WTC11 (cell line): ENCODE measurements around the gene SETDB1. TPM values are rescaled to one million over a fixed set of nuclear protein-coding genes. Genes with fewer than 3 reads are reported as not detected.
A peak's percentile ranks its signal among the peaks of the same experiment; 100 is the strongest.

Experiments
- ATAC-seq: fragments of 200-7000 bp; cut with Tn5 transposase; 2 replicates; pipeline ENCODE4 v1.10.0; 2021; ENCODE audit warnings: mild to moderate bottlenecking, moderate library complexity
- CTCF ChIA-PET: fragments of 300-600 bp; sonication (Branson Sonifier 250); formaldehyde crosslinking; loops from one replicate; lab custom pipeline; 2021; ENCODE audit warnings: antibody characterized with exemption; lab: Charles Lee
- POLR2A ChIA-PET: fragments of 350-600 bp; sonication (Branson Sonifier 250); formaldehyde crosslinking; loops from one replicate; lab custom pipeline; 2021; ENCODE audit warnings: antibody characterized with exemption; lab: Charles Lee
- DNase-seq: peaks from one replicate; pipeline ENCODE4 v3.0.0; 2021; ENCODE audit warnings: low spot score
- H3K27ac Mint-ChIP-seq: 2 replicates; pipeline ENCODE4 v1.8.0; 2021; ENCODE audit warnings: mixed read lengths
- H3K27me3 Mint-ChIP-seq: 2 replicates; pipeline ENCODE4 v1.8.0; 2021; ENCODE audit warnings: low read depth, mild to moderate bottlenecking, moderate library complexity, mixed read lengths
- H3K36me3 Mint-ChIP-seq: 2 replicates; pipeline ENCODE4 v1.8.0; 2021; ENCODE audit warnings: mixed read lengths
- H3K4me1 Mint-ChIP-seq: 2 replicates; pipeline ENCODE4 v1.8.0; 2022; ENCODE audit warnings: mixed read lengths
- H3K4me3 Mint-ChIP-seq: 2 replicates; pipeline ENCODE4 v1.8.0; 2021; ENCODE audit warnings: mild to moderate bottlenecking, moderate library complexity, mixed read lengths
- H3K9me3 Mint-ChIP-seq: 2 replicates; pipeline ENCODE4 v1.8.0; 2021; ENCODE audit warnings: mixed read lengths
- CREM ChIP-seq: sonication (generic); formaldehyde crosslinking; IDR thresholded peaks from 2 replicates; pipeline ENCODE4 v1.8.1; 2022; ENCODE audit warnings: mild to moderate bottlenecking, missing genetic modification reagents, moderate library complexity
- ELF4 ChIP-seq: sonication (generic); formaldehyde crosslinking; IDR thresholded peaks from 2 replicates; pipeline ENCODE4 v1.8.1; 2022; ENCODE audit warnings: low read depth, mild to moderate bottlenecking, moderate library complexity, missing genetic modification reagents
- EMX1 ChIP-seq: fragments of 250-450 bp; sonication (Bioruptor Pico); IDR thresholded peaks from 2 replicates; pipeline ENCODE4 v1.8.0; 2021; ENCODE audit warnings: mild to moderate bottlenecking
- ESRRA ChIP-seq: sonication (generic); formaldehyde crosslinking; IDR thresholded peaks from 2 replicates; pipeline ENCODE4 v1.8.1; 2022; ENCODE audit warnings: mild to moderate bottlenecking, missing genetic modification reagents, borderline replicate concordance
- FOXJ3 ChIP-seq: sonication (generic); formaldehyde crosslinking; IDR thresholded peaks from 2 replicates; pipeline ENCODE4 v1.9.0; 2021; ENCODE audit warnings: missing genetic modification reagents, mild to moderate bottlenecking, borderline replicate concordance
- HMGA2 ChIP-seq: fragments of 250-450 bp; sonication (Bioruptor Pico); IDR thresholded peaks from 2 replicates; pipeline ENCODE4 v1.4.0; 2021; ENCODE audit warnings: mild to moderate bottlenecking, moderate library complexity
- JAZF1 ChIP-seq: fragments of 250-450 bp; sonication (Bioruptor Pico); IDR thresholded peaks from 2 replicates; pipeline ENCODE4 v1.9.0; 2021; ENCODE audit warnings: moderate library complexity, mild to moderate bottlenecking, inconsistent platforms
- KAT7 ChIP-seq: sonication (generic); formaldehyde crosslinking; IDR thresholded peaks from 2 replicates; pipeline ENCODE4 v1.8.1; 2023; ENCODE audit warnings: missing genetic modification reagents, mild to moderate bottlenecking, borderline replicate concordance
- MYBL2 ChIP-seq: sonication (generic); formaldehyde crosslinking; IDR thresholded peaks from 2 replicates; pipeline ENCODE4 v1.8.1; 2023; ENCODE audit warnings: mild to moderate bottlenecking, moderate library complexity, missing genetic modification reagents
- NFYB ChIP-seq: sonication (generic); formaldehyde crosslinking; conservative IDR thresholded peaks from 2 replicates; pipeline ENCODE4 v1.8.0; 2022; ENCODE audit warnings: low read depth, missing genetic modification reagents
- NR1H2 ChIP-seq: sonication (generic); formaldehyde crosslinking; IDR thresholded peaks from 2 replicates; pipeline ENCODE4 v1.9.0; 2021; ENCODE audit warnings: mild to moderate bottlenecking, moderate library complexity, missing genetic modification reagents
- OVOL2 ChIP-seq: fragments of 250-450 bp; sonication (Bioruptor Pico); IDR thresholded peaks from 2 replicates; pipeline ENCODE4 v1.9.0; 2021; ENCODE audit warnings: mild to moderate bottlenecking, borderline replicate concordance
- ZBTB21 ChIP-seq: sonication (generic); formaldehyde crosslinking; IDR thresholded peaks from 2 replicates; pipeline ENCODE4 v1.8.1; 2023; ENCODE audit warnings: mild to moderate bottlenecking, missing genetic modification reagents, borderline replicate concordance
- ZNF121 ChIP-seq: sonication (generic); formaldehyde crosslinking; IDR thresholded peaks from 2 replicates; pipeline ENCODE4 v1.8.0; 2023; ENCODE audit warnings: missing genetic modification reagents
- ZNF232 ChIP-seq: sonication (generic); formaldehyde crosslinking; IDR thresholded peaks from 2 replicates; pipeline ENCODE4 v1.8.0; 2022; ENCODE audit warnings: mild to moderate bottlenecking, missing genetic modification reagents
- ZNF263 ChIP-seq: sonication (generic); formaldehyde crosslinking; IDR thresholded peaks from 2 replicates; pipeline ENCODE4 v1.8.1; 2022; ENCODE audit warnings: low read depth, mild to moderate bottlenecking, moderate library complexity, missing genetic modification reagents
- total RNA-seq: library from RNA; stranded (reverse); gene quantifications from 3 replicates; pipeline ENCODE4 v1.2.3, GENCODE V29; 2021
- TF ChIP-seq, protein P1 (sequence below): sonication (generic); formaldehyde crosslinking; IDR thresholded peaks from 2 replicates; pipeline ENCODE4 v1.8.1; 2023; ENCODE audit warnings: mild to moderate bottlenecking, missing genetic modification reagents
- TF ChIP-seq, protein P2 (sequence below): sonication (generic); formaldehyde crosslinking; IDR thresholded peaks from 2 replicates; pipeline ENCODE4 v1.8.1; 2022; ENCODE audit warnings: mild to moderate bottlenecking, missing genetic modification reagents, moderate library complexity, borderline replicate concordance
- TF ChIP-seq, protein P3 (sequence below): sonication (generic); formaldehyde crosslinking; IDR thresholded peaks from 2 replicates; pipeline ENCODE4 v1.8.0; 2023; ENCODE audit warnings: missing genetic modification reagents
- TF ChIP-seq, protein P4 (sequence below): sonication (generic); formaldehyde crosslinking; IDR thresholded peaks from 2 replicates; pipeline ENCODE4 v1.8.0; 2022; ENCODE audit warnings: mild to moderate bottlenecking, missing genetic modification reagents
- TF ChIP-seq, protein P5 (sequence below): sonication (generic); formaldehyde crosslinking; IDR thresholded peaks from 2 replicates; pipeline ENCODE4 v1.8.0; 2023; ENCODE audit warnings: mild to moderate bottlenecking, missing genetic modification reagents
- TF ChIP-seq, protein P6 (sequence below): fragments of 200-600 bp; IDR thresholded peaks from 2 replicates; pipeline ENCODE4 v1.8.0; 2022; ENCODE audit warnings: antibody characterized with exemption
- TF ChIP-seq, protein P7 (sequence below): fragments of 250-450 bp; sonication (Bioruptor Pico); conservative IDR thresholded peaks from 2 replicates; pipeline ENCODE4 v1.9.0; 2021; ENCODE audit warnings: mild to moderate bottlenecking

SETDB1 gene
- total RNA-seq, 1 experiment from 2014 or later, result 53.1 TPM

DNA sequence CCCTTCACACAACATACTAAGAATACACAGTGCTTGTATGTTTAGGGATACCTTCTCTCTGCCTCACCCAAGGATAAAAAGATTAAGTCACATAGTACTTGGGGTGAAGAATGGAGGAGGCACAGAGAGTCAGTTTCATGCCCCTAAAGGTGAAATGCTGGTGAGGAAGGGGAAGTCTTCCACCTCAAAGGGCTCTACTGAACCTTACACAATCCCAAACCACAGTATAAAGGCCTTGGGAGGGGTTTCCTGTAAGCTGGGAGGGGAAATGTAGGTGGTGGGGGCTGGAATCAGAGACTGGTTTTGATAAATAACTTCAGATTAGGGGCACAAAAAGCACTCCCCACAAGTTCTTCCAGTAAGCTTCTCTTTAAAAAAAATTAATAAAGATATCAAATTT, 77.0 kb downstream of the SETDB1 start:
- Mint-ChIP-seq H3K4me3 (no peak overlapping the region), H3K27ac (no peak overlapping the region), H3K36me3 (no peaks in the 10 kb centered on the region), H3K27me3 (no peaks in the 10 kb centered on the region)
- CTCF ChIA-PET, result interaction anchor here (4.4 kb wide), 1 partner anchor 7 kb away, joined by 74 read pairs; no protein-coding TSS in a partner anchor
- TF ChIP-seq KAT7 (CRISPR knock-in tag) (no peak), EMX1 (CRISPR knock-in tag) (no peak), ZNF263 (CRISPR knock-in tag) (no peak), NFYB (CRISPR knock-in tag) (no peak), HMGA2 (CRISPR knock-in tag) (no peak), ZNF232 (CRISPR knock-in tag) (no peak), OVOL2 (CRISPR knock-in tag) (no peak), JAZF1 (no peak), ELF4 (CRISPR knock-in tag) (no peak), FOXJ3 (CRISPR knock-in tag) (no peak)
- TF ChIP-seq, protein P1, sequence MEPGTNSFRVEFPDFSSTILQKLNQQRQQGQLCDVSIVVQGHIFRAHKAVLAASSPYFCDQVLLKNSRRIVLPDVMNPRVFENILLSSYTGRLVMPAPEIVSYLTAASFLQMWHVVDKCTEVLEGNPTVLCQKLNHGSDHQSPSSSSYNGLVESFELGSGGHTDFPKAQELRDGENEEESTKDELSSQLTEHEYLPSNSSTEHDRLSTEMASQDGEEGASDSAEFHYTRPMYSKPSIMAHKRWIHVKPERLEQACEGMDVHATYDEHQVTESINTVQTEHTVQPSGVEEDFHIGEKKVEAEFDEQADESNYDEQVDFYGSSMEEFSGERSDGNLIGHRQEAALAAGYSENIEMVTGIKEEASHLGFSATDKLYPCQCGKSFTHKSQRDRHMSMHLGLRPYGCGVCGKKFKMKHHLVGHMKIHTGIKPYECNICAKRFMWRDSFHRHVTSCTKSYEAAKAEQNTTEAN (CRISPR knock-in tag), result no peak
- TF ChIP-seq, protein P2, sequence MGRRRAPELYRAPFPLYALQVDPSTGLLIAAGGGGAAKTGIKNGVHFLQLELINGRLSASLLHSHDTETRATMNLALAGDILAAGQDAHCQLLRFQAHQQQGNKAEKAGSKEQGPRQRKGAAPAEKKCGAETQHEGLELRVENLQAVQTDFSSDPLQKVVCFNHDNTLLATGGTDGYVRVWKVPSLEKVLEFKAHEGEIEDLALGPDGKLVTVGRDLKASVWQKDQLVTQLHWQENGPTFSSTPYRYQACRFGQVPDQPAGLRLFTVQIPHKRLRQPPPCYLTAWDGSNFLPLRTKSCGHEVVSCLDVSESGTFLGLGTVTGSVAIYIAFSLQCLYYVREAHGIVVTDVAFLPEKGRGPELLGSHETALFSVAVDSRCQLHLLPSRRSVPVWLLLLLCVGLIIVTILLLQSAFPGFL (CRISPR knock-in tag), result no peak
- TF ChIP-seq, protein P3, sequence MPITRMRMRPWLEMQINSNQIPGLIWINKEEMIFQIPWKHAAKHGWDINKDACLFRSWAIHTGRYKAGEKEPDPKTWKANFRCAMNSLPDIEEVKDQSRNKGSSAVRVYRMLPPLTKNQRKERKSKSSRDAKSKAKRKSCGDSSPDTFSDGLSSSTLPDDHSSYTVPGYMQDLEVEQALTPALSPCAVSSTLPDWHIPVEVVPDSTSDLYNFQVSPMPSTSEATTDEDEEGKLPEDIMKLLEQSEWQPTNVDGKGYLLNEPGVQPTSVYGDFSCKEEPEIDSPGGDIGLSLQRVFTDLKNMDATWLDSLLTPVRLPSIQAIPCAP (CRISPR knock-in tag), result no peak
- TF ChIP-seq, all 79 proteins: peak for 0
- DNase-seq (no peak), ATAC-seq (no peak)
- POLR2A ChIA-PET, result no interaction called here
- H3K4me1 Mint-ChIP-seq, result peaks cover 31% of the 10 kb centered on the region
- H3K9me3 Mint-ChIP-seq, result no peaks in the 10 kb centered on the region

DNA sequence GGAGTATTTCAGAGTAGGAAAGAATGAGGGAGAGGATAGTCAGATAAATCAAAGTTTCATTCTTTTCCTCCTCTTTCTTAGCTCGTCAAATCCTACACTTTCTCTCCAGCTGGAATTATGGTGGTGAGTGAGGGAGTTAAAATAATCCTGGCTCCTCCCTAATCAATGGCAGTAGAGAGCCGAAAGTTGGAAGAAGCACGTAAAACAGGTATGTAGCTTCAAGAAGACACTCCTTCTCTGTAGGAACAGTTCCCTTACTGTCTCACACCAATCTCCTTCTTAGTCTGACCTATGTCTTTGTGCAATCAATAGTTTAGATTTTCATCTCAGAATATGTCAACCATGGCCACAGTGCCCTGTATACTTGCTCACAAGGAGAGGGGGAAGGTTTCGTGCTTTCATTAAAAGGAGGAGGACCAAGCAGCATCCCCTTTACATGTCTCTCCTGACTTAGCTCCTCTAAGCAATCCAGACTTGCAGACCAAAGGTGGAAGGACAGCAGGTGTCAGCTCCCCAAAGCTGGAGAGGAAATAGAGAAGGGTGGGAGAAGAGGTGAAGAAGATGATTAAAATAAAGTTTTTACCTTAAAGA, 79.7 kb downstream of the SETDB1 start:
- Mint-ChIP-seq H3K9me3 (no peaks in the 10 kb centered on the region), H3K4me3 (peak overlapping the region; percentile 94), H3K27me3 (no peaks in the 10 kb centered on the region), H3K36me3 (no peaks in the 10 kb centered on the region), H3K4me1 (peaks cover 38% of the 10 kb centered on the region), H3K27ac (peak overlapping the region; percentile 99; the same call in 1 of the 2 replicates)
- ChIA-PET POLR2A (interaction anchor here (0.5 to 2.6 kb wide), 8 partner anchors 9 to 1067 kb away, joined by 3 to 14 read pairs (median 4); partner anchors contain the start of genes ANXA9 and MCL1), CTCF (interaction anchor here (0.6 to 4.4 kb wide), 30 partner anchors 8 to 749 kb away, joined by 3 to 74 read pairs (median 4); partner anchors contain the start of genes ANXA9, C1orf56, GABPB2 and MCL1)
- ATAC-seq, result no peak
- no peak for DNase-seq
- TF ChIP-seq OVOL2 (CRISPR knock-in tag) (no peak), NR1H2 (CRISPR knock-in tag) (no peak), ZBTB21 (CRISPR knock-in tag) (no peak), MYBL2 (CRISPR knock-in tag) (no peak), ZNF263 (CRISPR knock-in tag) (no peak), CREM (CRISPR knock-in tag) (no peak), ESRRA (no peak), ZNF121 (CRISPR knock-in tag) (no peak)
- TF ChIP-seq, protein P4, sequence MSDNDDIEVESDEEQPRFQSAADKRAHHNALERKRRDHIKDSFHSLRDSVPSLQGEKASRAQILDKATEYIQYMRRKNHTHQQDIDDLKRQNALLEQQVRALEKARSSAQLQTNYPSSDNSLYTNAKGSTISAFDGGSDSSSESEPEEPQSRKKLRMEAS, result no peak
- TF ChIP-seq, protein P5, sequence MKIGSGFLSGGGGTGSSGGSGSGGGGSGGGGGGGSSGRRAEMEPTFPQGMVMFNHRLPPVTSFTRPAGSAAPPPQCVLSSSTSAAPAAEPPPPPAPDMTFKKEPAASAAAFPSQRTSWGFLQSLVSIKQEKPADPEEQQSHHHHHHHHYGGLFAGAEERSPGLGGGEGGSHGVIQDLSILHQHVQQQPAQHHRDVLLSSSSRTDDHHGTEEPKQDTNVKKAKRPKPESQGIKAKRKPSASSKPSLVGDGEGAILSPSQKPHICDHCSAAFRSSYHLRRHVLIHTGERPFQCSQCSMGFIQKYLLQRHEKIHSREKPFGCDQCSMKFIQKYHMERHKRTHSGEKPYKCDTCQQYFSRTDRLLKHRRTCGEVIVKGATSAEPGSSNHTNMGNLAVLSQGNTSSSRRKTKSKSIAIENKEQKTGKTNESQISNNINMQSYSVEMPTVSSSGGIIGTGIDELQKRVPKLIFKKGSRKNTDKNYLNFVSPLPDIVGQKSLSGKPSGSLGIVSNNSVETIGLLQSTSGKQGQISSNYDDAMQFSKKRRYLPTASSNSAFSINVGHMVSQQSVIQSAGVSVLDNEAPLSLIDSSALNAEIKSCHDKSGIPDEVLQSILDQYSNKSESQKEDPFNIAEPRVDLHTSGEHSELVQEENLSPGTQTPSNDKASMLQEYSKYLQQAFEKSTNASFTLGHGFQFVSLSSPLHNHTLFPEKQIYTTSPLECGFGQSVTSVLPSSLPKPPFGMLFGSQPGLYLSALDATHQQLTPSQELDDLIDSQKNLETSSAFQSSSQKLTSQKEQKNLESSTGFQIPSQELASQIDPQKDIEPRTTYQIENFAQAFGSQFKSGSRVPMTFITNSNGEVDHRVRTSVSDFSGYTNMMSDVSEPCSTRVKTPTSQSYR (CRISPR knock-in tag), result no peak
- TF ChIP-seq, protein P6, sequence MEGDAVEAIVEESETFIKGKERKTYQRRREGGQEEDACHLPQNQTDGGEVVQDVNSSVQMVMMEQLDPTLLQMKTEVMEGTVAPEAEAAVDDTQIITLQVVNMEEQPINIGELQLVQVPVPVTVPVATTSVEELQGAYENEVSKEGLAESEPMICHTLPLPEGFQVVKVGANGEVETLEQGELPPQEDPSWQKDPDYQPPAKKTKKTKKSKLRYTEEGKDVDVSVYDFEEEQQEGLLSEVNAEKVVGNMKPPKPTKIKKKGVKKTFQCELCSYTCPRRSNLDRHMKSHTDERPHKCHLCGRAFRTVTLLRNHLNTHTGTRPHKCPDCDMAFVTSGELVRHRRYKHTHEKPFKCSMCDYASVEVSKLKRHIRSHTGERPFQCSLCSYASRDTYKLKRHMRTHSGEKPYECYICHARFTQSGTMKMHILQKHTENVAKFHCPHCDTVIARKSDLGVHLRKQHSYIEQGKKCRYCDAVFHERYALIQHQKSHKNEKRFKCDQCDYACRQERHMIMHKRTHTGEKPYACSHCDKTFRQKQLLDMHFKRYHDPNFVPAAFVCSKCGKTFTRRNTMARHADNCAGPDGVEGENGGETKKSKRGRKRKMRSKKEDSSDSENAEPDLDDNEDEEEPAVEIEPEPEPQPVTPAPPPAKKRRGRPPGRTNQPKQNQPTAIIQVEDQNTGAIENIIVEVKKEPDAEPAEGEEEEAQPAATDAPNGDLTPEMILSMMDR, result no peak
- TF ChIP-seq, protein P2 (CRISPR knock-in tag), result no peak
- TF ChIP-seq, protein P7, sequence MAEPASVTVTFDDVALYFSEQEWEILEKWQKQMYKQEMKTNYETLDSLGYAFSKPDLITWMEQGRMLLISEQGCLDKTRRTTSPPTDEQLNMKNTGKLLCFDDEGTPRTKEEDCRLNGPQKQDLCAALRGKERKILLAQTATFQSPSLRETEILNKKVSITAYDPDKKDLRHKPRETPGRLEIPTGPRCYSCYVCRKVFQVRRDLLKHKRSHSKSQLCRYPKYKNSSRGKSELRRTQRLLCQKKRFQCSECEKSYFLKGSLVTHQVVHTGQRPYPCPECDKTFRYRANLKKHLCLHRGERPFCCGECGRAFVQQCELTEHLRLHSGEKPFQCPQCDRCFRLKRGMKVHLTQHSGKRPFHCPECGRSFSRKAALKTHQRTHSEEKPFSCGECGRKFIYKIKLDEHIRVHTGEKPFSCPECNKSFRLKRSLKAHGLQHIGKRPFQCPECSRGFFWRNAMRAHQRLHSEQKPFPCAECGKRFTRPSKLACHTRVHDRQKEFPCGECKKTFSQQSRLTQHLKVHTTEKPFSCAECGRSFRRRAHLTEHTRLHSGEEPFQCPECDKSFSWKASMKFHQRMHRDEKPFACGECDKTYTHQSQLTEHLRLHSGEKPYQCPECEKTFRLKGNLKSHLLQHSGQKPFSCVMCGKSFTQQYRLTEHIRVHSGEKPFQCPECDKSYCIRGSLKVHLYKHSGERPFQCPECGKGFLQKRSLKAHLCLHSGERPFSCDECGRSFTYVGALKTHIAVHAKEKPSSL (CRISPR knock-in tag), result no peak
